ENCODE measurements around the gene NGF.

The NGF gene

GRCh38 chr1:115336741-115337140 is 1.3 kb downstream of the NGF start:
- H3K9me3 ChIP-seq (ENCODE audit: control insufficient read depth, insufficient read depth, low read length) = no peaks in the 10 kb centered on the region
- 0 out of 2 replicates have a peak, but pooled peaks cover 3% of the 10 kb centered on the region for H3K4me1 ChIP-seq (ENCODE audit: control insufficient read depth, insufficient read depth, low read length)
- no peaks in the 10 kb centered on the region for H3K36me3 ChIP-seq (ENCODE audit: control insufficient read depth, insufficient read depth, low read length)
- no peak overlapping the region for H3K27ac ChIP-seq (ENCODE audit: low read depth, low read length)
- H3K4me3 ChIP-seq (ENCODE audit: low read depth, low read length) = peak overlapping the region; percentile 89; the same call in 1 of the 2 replicates
- H3K9ac ChIP-seq (ENCODE audit: low read depth, low read length) = no peak overlapping the region
- H3K27me3 ChIP-seq (ENCODE audit: control insufficient read depth, insufficient read depth, low read length) = peaks cover 73% of the 10 kb centered on the region

- no peak overlapping the region for H3K27ac ChIP-seq (ENCODE audit: low read depth, low read length)
- H3K4me3 ChIP-seq (ENCODE audit: low read depth, low read length) = no peak overlapping the region
- H3K36me3 ChIP-seq (ENCODE audit: control insufficient read depth, insufficient read depth, low read length) = no peaks in the 10 kb centered on the region
- H3K9ac ChIP-seq (ENCODE audit: low read depth, low read length) = no peak overlapping the region
- peaks cover 37% of the 10 kb centered on the region for H3K27me3 ChIP-seq (ENCODE audit: control insufficient read depth, insufficient read depth, low read length)
- H3K4me1 ChIP-seq (ENCODE audit: control insufficient read depth, insufficient read depth, low read length) = peaks cover 10% of the 10 kb centered on the region; the same call in 1 of the 2 replicates
- no peaks in the 10 kb centered on the region for H3K9me3 ChIP-seq (ENCODE audit: control insufficient read depth, insufficient read depth, low read length)
Observed at GRCh38 chr1:115332813-115333608, 5.0 kb downstream of the NGF start.

- H3K36me3 ChIP-seq (ENCODE audit: control insufficient read depth, insufficient read depth, low read length) = no peaks in the 10 kb centered on the region
- peaks cover 13% of the 10 kb centered on the region for H3K4me1 ChIP-seq (ENCODE audit: control insufficient read depth, insufficient read depth, low read length)
- H3K27me3 ChIP-seq (ENCODE audit: control insufficient read depth, insufficient read depth, low read length) = peaks cover 26% of the 10 kb centered on the region
- no peak overlapping the region for H3K27ac ChIP-seq (ENCODE audit: low read depth, low read length)
- H3K9ac ChIP-seq (ENCODE audit: low read depth, low read length) = no peak overlapping the region
- no peak overlapping the region for H3K4me3 ChIP-seq (ENCODE audit: low read depth, low read length)
- H3K9me3 ChIP-seq (ENCODE audit: control insufficient read depth, insufficient read depth, low read length) = no peaks in the 10 kb centered on the region
Observed at GRCh38 chr1:115331558-115332331, 6.3 kb downstream of the NGF start.

GRCh38 chr1:115330480-115331013 is 7.5 kb downstream of the NGF start:
- H3K9me3 ChIP-seq (ENCODE audit: control insufficient read depth, insufficient read depth, low read length) = no peaks in the 10 kb centered on the region
- H3K4me3 ChIP-seq (ENCODE audit: low read depth, low read length) = no peak overlapping the region
- H3K27me3 ChIP-seq (ENCODE audit: control insufficient read depth, insufficient read depth, low read length) = peaks cover 15% of the 10 kb centered on the region
- no peak overlapping the region for H3K9ac ChIP-seq (ENCODE audit: low read depth, low read length)
- H3K36me3 ChIP-seq (ENCODE audit: control insufficient read depth, insufficient read depth, low read length) = no peaks in the 10 kb centered on the region
- peaks cover 13% of the 10 kb centered on the region for H3K4me1 ChIP-seq (ENCODE audit: control insufficient read depth, insufficient read depth, low read length)
- H3K27ac ChIP-seq (ENCODE audit: low read depth, low read length) = no peak overlapping the region

- Histone ChIP-seq H3K4me1 (ENCODE audit: control insufficient read depth, insufficient read depth, low read length) (peaks cover 13% of the 10 kb centered on the region), H3K4me3 (ENCODE audit: low read depth, low read length) (no peak overlapping the region), H3K27ac (ENCODE audit: low read depth, low read length) (no peak overlapping the region), H3K9ac (ENCODE audit: low read depth, low read length) (no peak overlapping the region), H3K36me3 (ENCODE audit: control insufficient read depth, insufficient read depth, low read length) (no peaks in the 10 kb centered on the region), H3K9me3 (ENCODE audit: control insufficient read depth, insufficient read depth, low read length) (no peaks in the 10 kb centered on the region), H3K27me3 (ENCODE audit: control insufficient read depth, insufficient read depth, low read length) (peaks cover 10% of the 10 kb centered on the region; the same call in 1 of the 2 replicates)
Observed at GRCh38 chr1:115329965-115330364, 8.1 kb downstream of the NGF start.

GRCh38 chr1:115327270-115327669 is 10.8 kb downstream of the NGF start:
- H3K4me1 ChIP-seq (ENCODE audit: control insufficient read depth, insufficient read depth, low read length) = peaks cover 13% of the 10 kb centered on the region
- H3K4me3 ChIP-seq (ENCODE audit: low read depth, low read length) = no peak overlapping the region
- no peaks in the 10 kb centered on the region for H3K27me3 ChIP-seq (ENCODE audit: control insufficient read depth, insufficient read depth, low read length)
- H3K36me3 ChIP-seq (ENCODE audit: control insufficient read depth, insufficient read depth, low read length) = no peaks in the 10 kb centered on the region
- no peaks in the 10 kb centered on the region for H3K9me3 ChIP-seq (ENCODE audit: control insufficient read depth, insufficient read depth, low read length)
- H3K9ac ChIP-seq (ENCODE audit: low read depth, low read length) = no peak overlapping the region
- no peak overlapping the region for H3K27ac ChIP-seq (ENCODE audit: low read depth, low read length)

GRCh38 chr1:115326419-115326818 is 11.6 kb downstream of the NGF start:
- H3K9ac ChIP-seq (ENCODE audit: low read depth, low read length) = no peak overlapping the region
- no peaks in the 10 kb centered on the region for H3K9me3 ChIP-seq (ENCODE audit: control insufficient read depth, insufficient read depth, low read length)
- peaks cover 10% of the 10 kb centered on the region for H3K4me1 ChIP-seq (ENCODE audit: control insufficient read depth, insufficient read depth, low read length)
- H3K4me3 ChIP-seq (ENCODE audit: low read depth, low read length) = no peak overlapping the region
- H3K36me3 ChIP-seq (ENCODE audit: control insufficient read depth, insufficient read depth, low read length) = no peaks in the 10 kb centered on the region
- H3K27ac ChIP-seq (ENCODE audit: low read depth, low read length) = no peak overlapping the region
- no peaks in the 10 kb centered on the region for H3K27me3 ChIP-seq (ENCODE audit: control insufficient read depth, insufficient read depth, low read length)

GRCh38 chr1:115325874-115326273 is 12.2 kb downstream of the NGF start:
- no peaks in the 10 kb centered on the region for H3K9me3 ChIP-seq (ENCODE audit: control insufficient read depth, insufficient read depth, low read length)
- no peak overlapping the region for H3K27ac ChIP-seq (ENCODE audit: low read depth, low read length)
- no peaks in the 10 kb centered on the region for H3K27me3 ChIP-seq (ENCODE audit: control insufficient read depth, insufficient read depth, low read length)
- no peak overlapping the region for H3K4me3 ChIP-seq (ENCODE audit: low read depth, low read length)
- H3K36me3 ChIP-seq (ENCODE audit: control insufficient read depth, insufficient read depth, low read length) = no peaks in the 10 kb centered on the region
- H3K4me1 ChIP-seq (ENCODE audit: control insufficient read depth, insufficient read depth, low read length) = peaks cover 9% of the 10 kb centered on the region
- no peak overlapping the region for H3K9ac ChIP-seq (ENCODE audit: low read depth, low read length)

- Histone ChIP-seq H3K27ac (ENCODE audit: low read depth, low read length) (no peak overlapping the region), H3K9me3 (ENCODE audit: control insufficient read depth, insufficient read depth, low read length) (no peaks in the 10 kb centered on the region), H3K9ac (ENCODE audit: low read depth, low read length) (no peak overlapping the region), H3K4me1 (ENCODE audit: control insufficient read depth, insufficient read depth, low read length) (peaks cover 9% of the 10 kb centered on the region), H3K4me3 (ENCODE audit: low read depth, low read length) (no peak overlapping the region), H3K27me3 (ENCODE audit: control insufficient read depth, insufficient read depth, low read length) (no peaks in the 10 kb centered on the region), H3K36me3 (ENCODE audit: control insufficient read depth, insufficient read depth, low read length) (no peaks in the 10 kb centered on the region)
Observed at GRCh38 chr1:115324649-115325420, 13.2 kb downstream of the NGF start.

GRCh38 chr1:115323366-115324004 is 14.6 kb downstream of the NGF start:
- H3K4me3 ChIP-seq (ENCODE audit: low read depth, low read length) = no peak overlapping the region
- H3K27me3 ChIP-seq (ENCODE audit: control insufficient read depth, insufficient read depth, low read length) = no peaks in the 10 kb centered on the region
- no peaks in the 10 kb centered on the region for H3K9me3 ChIP-seq (ENCODE audit: control insufficient read depth, insufficient read depth, low read length)
- H3K4me1 ChIP-seq (ENCODE audit: control insufficient read depth, insufficient read depth, low read length) = peaks cover 9% of the 10 kb centered on the region
- no peak overlapping the region for H3K27ac ChIP-seq (ENCODE audit: low read depth, low read length)
- no peak overlapping the region for H3K9ac ChIP-seq (ENCODE audit: low read depth, low read length)
- no peaks in the 10 kb centered on the region for H3K36me3 ChIP-seq (ENCODE audit: control insufficient read depth, insufficient read depth, low read length)

Measured in HUES48 (cell line).